SK-N-SH (cell line): ENCODE data around the gene LCORL. TPM values are rescaled to one million over a fixed set of nuclear protein-coding genes. Genes with fewer than 3 reads are reported as not detected.

Source experiments
- CTCF ChIA-PET: fragments of 300-600, 350-600 bp; formaldehyde crosslinking; extraction: SDS; loops from one replicate; lab custom pipeline; 2021; lab: Yijun Ruan, JAX
- POLR2A ChIA-PET: fragments of 350-600 bp; sonication (Branson Sonifier 250); formaldehyde crosslinking; extraction: SDS; loops from one replicate; lab custom pipeline; 2020; ENCODE audit warnings: antibody characterized with exemption, inconsistent platforms; lab: Yijun Ruan, JAX
- DNase-seq: peaks from one replicate; pipeline ENCODE4 v3.0.0; 2012
- H2AFZ ChIP-seq: fragments of 200-600 bp; sonication (generic); 2 replicates; pipeline ENCODE4 v1.8.1; 2016; ENCODE audit warnings: antibody characterized with exemption, mild to moderate bottlenecking, low read depth
- H3F3A ChIP-seq: fragments of 200-600 bp; sonication (generic); replicated peaks from 2 replicates; pipeline ENCODE3; 2016; ENCODE audit warnings: antibody characterized with exemption, mild to moderate bottlenecking; ENCODE audit not compliant: insufficient read depth
- H3K27ac ChIP-seq, 2 experiments: fragments of 200-500 bp in 1 of 2; fragments of 200-600 bp in 1 of 2; sonication (Bioruptor generic) in 1 of 2; sonication (generic), shearing (Covaris generic) in 1 of 2; 2 replicates each; pipeline versions ENCODE4 v1.5.1 to v1.6.1; 2014 to 2016; ENCODE audit warnings: low read depth in 2 of 2, inconsistent platforms in 1 of 2, low read length in 1 of 2, mild to moderate bottlenecking in 1 of 2, mixed read lengths in 1 of 2
- H3K27me3 ChIP-seq: fragments of 200-600 bp; sonication (generic), shearing (Covaris generic); 2 replicates; pipeline ENCODE4 v1.6.1; 2016; ENCODE audit warnings: mixed run types; ENCODE audit not compliant: insufficient read depth
- H3K36me3 ChIP-seq, 2 experiments: fragments of 200-500 bp in 1 of 2; fragments of 200-600 bp in 1 of 2; sonication (Bioruptor generic) in 1 of 2; sonication (generic) in 1 of 2; replicated peaks in 1 of 2; 2 replicates each; pipeline versions ENCODE3 to v1.5.1; 2014 to 2016; ENCODE audit warnings: low read length in 1 of 2, mild to moderate bottlenecking in 1 of 2; ENCODE audit not compliant: insufficient read depth in 2 of 2, control insufficient read depth in 1 of 2
- H3K4me1 ChIP-seq, 2 experiments: fragments of 200-500 bp in 1 of 2; fragments of 200-600 bp in 1 of 2; sonication (Bioruptor generic) in 1 of 2; sonication (generic), shearing (Covaris generic) in 1 of 2; 2 replicates each; pipeline versions ENCODE4 v1.5.1 to v1.6.1; 2014 to 2016; ENCODE audit warnings: low read depth in 1 of 2, low read length in 1 of 2, mixed run types in 1 of 2; ENCODE audit not compliant: insufficient read depth in 2 of 2, control insufficient read depth in 1 of 2
- H3K4me2 ChIP-seq: fragments of 200-600 bp; sonication (generic), shearing (Covaris generic); 2 replicates; pipeline ENCODE4 v1.6.1; 2017; ENCODE audit warnings: mixed run types
- H3K4me3 ChIP-seq, 2 experiments: fragments of 200-500 bp in 1 of 2; fragments of 200-600 bp in 1 of 2; sonication (Bioruptor generic) in 1 of 2; sonication (generic), shearing (Covaris generic) in 1 of 2; 2 replicates each; pipeline versions ENCODE4 v1.5.1 to v1.8.1; 2014 to 2016; ENCODE audit warnings: low read depth in 2 of 2, inconsistent platforms in 1 of 2, low read length in 1 of 2, mild to moderate bottlenecking in 1 of 2, mixed read lengths in 1 of 2, moderate library complexity in 1 of 2
- H3K79me2 ChIP-seq: fragments of 200-600 bp; sonication (generic); 2 replicates; pipeline ENCODE4 v1.8.1; 2017; ENCODE audit warnings: mild to moderate bottlenecking; ENCODE audit not compliant: insufficient read depth
- H3K9ac ChIP-seq: fragments of 200-600 bp; sonication (generic); 2 replicates; pipeline ENCODE4 v1.6.1; 2017; ENCODE audit warnings: mixed run types
- H3K9me2 ChIP-seq: fragments of 200-600 bp; sonication (generic); 2 replicates; pipeline ENCODE4 v1.6.1; 2017; ENCODE audit warnings: mixed run types
- H3K9me3 ChIP-seq: fragments of 200-600 bp; sonication (generic); 2 replicates; pipeline ENCODE4 v1.6.1; 2017; ENCODE audit warnings: mixed run types, mild to moderate bottlenecking, moderate library complexity
- H4K20me1 ChIP-seq: fragments of 200-600 bp; sonication (generic); 2 replicates; pipeline ENCODE4 v1.6.1; 2017; ENCODE audit warnings: mild to moderate bottlenecking, mixed run types; ENCODE audit not compliant: insufficient read depth
- ELF1 ChIP-seq: IDR thresholded peaks from 2 replicates; pipeline ENCODE4 v1.4.0; 2012
- EZH2phosphoT487 ChIP-seq: fragments of 200-600 bp; sonication (generic); IDR thresholded peaks from 2 replicates; pipeline ENCODE4 v1.6.1; 2017; ENCODE audit warnings: low read depth, mixed run types, mild to moderate bottlenecking, antibody characterized with exemption, moderate library complexity, borderline replicate concordance
- FOSL2 ChIP-seq: IDR thresholded peaks from 2 replicates; pipeline ENCODE4 v1.4.0; 2012; ENCODE audit warnings: low read depth, mild to moderate bottlenecking, moderate library complexity, borderline replicate concordance
- FOXJ3 ChIP-seq: sonication (generic); formaldehyde crosslinking; IDR thresholded peaks from 2 replicates; pipeline ENCODE4 v1.5.1; 2020; ENCODE audit warnings: mild to moderate bottlenecking, missing genetic modification reagents
- GATA2 ChIP-seq: sonication (generic); formaldehyde crosslinking; IDR thresholded peaks from 2 replicates; pipeline ENCODE4 v1.5.0; 2020; ENCODE audit warnings: mild to moderate bottlenecking, missing genetic modification reagents
- MXI1 ChIP-seq: IDR thresholded peaks from 2 replicates; pipeline ENCODE4 v1.6.1; 2012; ENCODE audit warnings: mild to moderate bottlenecking, low read depth, low read length, improper control_type of control experiment
- NRF1 ChIP-seq: IDR thresholded peaks from 2 replicates; pipeline ENCODE4 v1.6.1; 2012; ENCODE audit warnings: low read depth, mild to moderate bottlenecking, low read length
- POLR2AphosphoS5 ChIP-seq: IDR thresholded peaks from 2 replicates; pipeline ENCODE4 v1.6.1; 2012; ENCODE audit warnings: low read depth, low read length
- RFX5 ChIP-seq: IDR thresholded peaks from 2 replicates; pipeline ENCODE4 v1.6.1; 2012; ENCODE audit warnings: mild to moderate bottlenecking, improper control_type of control experiment, low read length
- TAF1 ChIP-seq: IDR thresholded peaks from 2 replicates; pipeline ENCODE4 v1.6.1; 2012; ENCODE audit warnings: low read depth, mild to moderate bottlenecking, low read length, moderate library complexity, borderline replicate concordance
- TCF12 ChIP-seq: IDR thresholded peaks from 2 replicates; pipeline ENCODE4 v1.4.0; 2012
- WGBS: methylation state at CpG from one replicate; pipeline ENCODE4 v1.1.6; 2017; ENCODE audit warnings: low lambda C conversion rate; 5-methylcytosine and 5-hydroxymethylcytosine counted together
- polyA plus RNA-seq, 3 experiments: library from polyadenylated mRNA; depleted of rRNA; stranded (reverse); fragments of >200 nt; gene quantifications; 2 replicates each; pipeline ENCODE4 v1.2.3, GENCODE V29; 2012
- TF ChIP-seq, protein P1 (sequence below): fragments of 150-350 bp; IDR thresholded peaks from 2 replicates; pipeline ENCODE4 v1.6.1; 2016; ENCODE audit warnings: mild to moderate bottlenecking, low read depth, low read length
- TF ChIP-seq, protein P2 (sequence below): IDR thresholded peaks from 2 replicates; pipeline ENCODE4 v1.4.0; 2012; ENCODE audit warnings: low read depth, borderline replicate concordance
- TF ChIP-seq, protein P3 (sequence below): IDR thresholded peaks from 2 replicates; pipeline ENCODE4 v1.4.0; 2012; ENCODE audit warnings: low read depth, borderline replicate concordance
- TF ChIP-seq, protein P4 (sequence below): fragments of 200-600 bp; sonication (generic); IDR thresholded peaks from 2 replicates; pipeline ENCODE4 v1.6.1; 2017; ENCODE audit warnings: antibody characterized with exemption, mild to moderate bottlenecking, moderate library complexity

The LCORL gene
- polyA plus RNA-seq, 1 of the 3 experiments (the other 2 are of a cell fraction) = 1.9 TPM

DNA sequence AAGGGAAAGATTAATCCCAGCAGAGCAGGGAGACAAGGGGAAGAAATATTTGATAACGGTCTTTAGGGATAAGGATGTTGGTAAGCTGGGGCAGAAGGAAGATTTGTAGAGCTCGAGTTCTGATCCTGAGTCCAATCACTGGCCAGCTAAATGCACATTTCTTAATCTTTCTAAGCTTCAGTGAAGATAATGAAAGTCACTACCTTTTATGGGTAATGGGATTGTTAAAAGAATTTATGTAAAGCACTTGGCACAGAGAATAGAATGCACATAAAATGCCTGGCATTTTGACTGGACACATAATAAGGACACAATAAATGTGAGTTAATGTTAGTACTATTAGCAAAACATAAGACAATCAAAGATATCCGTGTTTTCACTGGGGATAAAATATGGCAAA, 167.5 kb downstream of the LCORL start:
- POLR2A ChIA-PET = no interaction called here
- no peaks in the 10 kb centered on the region for H3K9me3 ChIP-seq
- no peaks in the 10 kb centered on the region; a peak in 1 of 4 replicates for H3K4me1 ChIP-seq
- no peaks in the 10 kb centered on the region for H3K9me2 ChIP-seq
- no peaks in the 10 kb centered on the region for H3K79me2 ChIP-seq
- no peaks in the 10 kb centered on the region for H3K27me3 ChIP-seq
- DNase-seq = no peak
- WGBS = 89% methylated on average over 3 of the region's 3 CpGs
- CTCF ChIA-PET = no interaction called here
- H3K9ac ChIP-seq = no peak overlapping the region
- H4K20me1 ChIP-seq = no peaks in the 10 kb centered on the region
- peaks cover 7% of the 10 kb centered on the region for H3F3A ChIP-seq
- TF ChIP-seq ELF1 = no peak
- no peak for TF ChIP-seq POLR2AphosphoS5
- TF ChIP-seq, protein P1, sequence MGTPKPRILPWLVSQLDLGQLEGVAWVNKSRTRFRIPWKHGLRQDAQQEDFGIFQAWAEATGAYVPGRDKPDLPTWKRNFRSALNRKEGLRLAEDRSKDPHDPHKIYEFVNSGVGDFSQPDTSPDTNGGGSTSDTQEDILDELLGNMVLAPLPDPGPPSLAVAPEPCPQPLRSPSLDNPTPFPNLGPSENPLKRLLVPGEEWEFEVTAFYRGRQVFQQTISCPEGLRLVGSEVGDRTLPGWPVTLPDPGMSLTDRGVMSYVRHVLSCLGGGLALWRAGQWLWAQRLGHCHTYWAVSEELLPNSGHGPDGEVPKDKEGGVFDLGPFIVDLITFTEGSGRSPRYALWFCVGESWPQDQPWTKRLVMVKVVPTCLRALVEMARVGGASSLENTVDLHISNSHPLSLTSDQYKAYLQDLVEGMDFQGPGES = no peak
- TF ChIP-seq, protein P2, sequence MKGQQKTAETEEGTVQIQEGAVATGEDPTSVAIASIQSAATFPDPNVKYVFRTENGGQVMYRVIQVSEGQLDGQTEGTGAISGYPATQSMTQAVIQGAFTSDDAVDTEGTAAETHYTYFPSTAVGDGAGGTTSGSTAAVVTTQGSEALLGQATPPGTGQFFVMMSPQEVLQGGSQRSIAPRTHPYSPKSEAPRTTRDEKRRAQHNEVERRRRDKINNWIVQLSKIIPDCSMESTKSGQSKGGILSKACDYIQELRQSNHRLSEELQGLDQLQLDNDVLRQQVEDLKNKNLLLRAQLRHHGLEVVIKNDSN = no peak
- no peak for TF ChIP-seq NRF1
- TF ChIP-seq RFX5 = no peak
- no peak for TF ChIP-seq FOXJ3 (CRISPR knock-in tag)
- TF ChIP-seq EZH2phosphoT487 = no peak
- no peak for TF ChIP-seq MXI1
- TF ChIP-seq GATA2 (CRISPR knock-in tag) = no peak
- no peak for TF ChIP-seq TCF12
- TF ChIP-seq, protein P3, sequence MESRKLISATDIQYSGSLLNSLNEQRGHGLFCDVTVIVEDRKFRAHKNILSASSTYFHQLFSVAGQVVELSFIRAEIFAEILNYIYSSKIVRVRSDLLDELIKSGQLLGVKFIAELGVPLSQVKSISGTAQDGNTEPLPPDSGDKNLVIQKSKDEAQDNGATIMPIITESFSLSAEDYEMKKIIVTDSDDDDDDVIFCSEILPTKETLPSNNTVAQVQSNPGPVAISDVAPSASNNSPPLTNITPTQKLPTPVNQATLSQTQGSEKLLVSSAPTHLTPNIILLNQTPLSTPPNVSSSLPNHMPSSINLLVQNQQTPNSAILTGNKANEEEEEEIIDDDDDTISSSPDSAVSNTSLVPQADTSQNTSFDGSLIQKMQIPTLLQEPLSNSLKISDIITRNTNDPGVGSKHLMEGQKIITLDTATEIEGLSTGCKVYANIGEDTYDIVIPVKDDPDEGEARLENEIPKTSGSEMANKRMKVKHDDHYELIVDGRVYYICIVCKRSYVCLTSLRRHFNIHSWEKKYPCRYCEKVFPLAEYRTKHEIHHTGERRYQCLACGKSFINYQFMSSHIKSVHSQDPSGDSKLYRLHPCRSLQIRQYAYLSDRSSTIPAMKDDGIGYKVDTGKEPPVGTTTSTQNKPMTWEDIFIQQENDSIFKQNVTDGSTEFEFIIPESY = no peak
- TF ChIP-seq, protein P4, sequence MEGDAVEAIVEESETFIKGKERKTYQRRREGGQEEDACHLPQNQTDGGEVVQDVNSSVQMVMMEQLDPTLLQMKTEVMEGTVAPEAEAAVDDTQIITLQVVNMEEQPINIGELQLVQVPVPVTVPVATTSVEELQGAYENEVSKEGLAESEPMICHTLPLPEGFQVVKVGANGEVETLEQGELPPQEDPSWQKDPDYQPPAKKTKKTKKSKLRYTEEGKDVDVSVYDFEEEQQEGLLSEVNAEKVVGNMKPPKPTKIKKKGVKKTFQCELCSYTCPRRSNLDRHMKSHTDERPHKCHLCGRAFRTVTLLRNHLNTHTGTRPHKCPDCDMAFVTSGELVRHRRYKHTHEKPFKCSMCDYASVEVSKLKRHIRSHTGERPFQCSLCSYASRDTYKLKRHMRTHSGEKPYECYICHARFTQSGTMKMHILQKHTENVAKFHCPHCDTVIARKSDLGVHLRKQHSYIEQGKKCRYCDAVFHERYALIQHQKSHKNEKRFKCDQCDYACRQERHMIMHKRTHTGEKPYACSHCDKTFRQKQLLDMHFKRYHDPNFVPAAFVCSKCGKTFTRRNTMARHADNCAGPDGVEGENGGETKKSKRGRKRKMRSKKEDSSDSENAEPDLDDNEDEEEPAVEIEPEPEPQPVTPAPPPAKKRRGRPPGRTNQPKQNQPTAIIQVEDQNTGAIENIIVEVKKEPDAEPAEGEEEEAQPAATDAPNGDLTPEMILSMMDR = no peak
- TF ChIP-seq TAF1 = no peak
- TF ChIP-seq FOSL2 = no peak
- H3K4me3 ChIP-seq = no peak overlapping the region
- H3K36me3 ChIP-seq = no peaks in the 10 kb centered on the region
- no peak overlapping the region for H2AFZ ChIP-seq
- H3K27ac ChIP-seq = no peak overlapping the region
- no peak overlapping the region for H3K4me2 ChIP-seq
